HepG2 (cell line): Measurements from ENCODE around the gene ELAC2. TPM values are rescaled to one million over a fixed set of nuclear protein-coding genes. Genes with fewer than 3 reads are reported as not detected.

Experiments used
- BRD4 ChIP-seq: sonication (generic); formaldehyde crosslinking; IDR thresholded peaks from 2 replicates; pipeline ENCODE4 v1.4.0; 2020; ENCODE audit warnings: missing genetic modification reagents
- CBFB ChIP-seq: sonication (generic); formaldehyde crosslinking; IDR thresholded peaks from 2 replicates; pipeline ENCODE4 v1.4.0; 2020; ENCODE audit warnings: missing genetic modification reagents
- ERF ChIP-seq: IDR thresholded peaks from 2 replicates; pipeline ENCODE4 v1.6.1; 2018; ENCODE audit warnings: missing biosample characterization, missing genetic modification reagents
- FOXO1 ChIP-seq: sonication (generic); formaldehyde crosslinking; IDR thresholded peaks from 2 replicates; pipeline ENCODE4 v1.4.0; 2020; ENCODE audit warnings: missing genetic modification reagents
- GFI1 ChIP-seq: sonication (generic); formaldehyde crosslinking; IDR thresholded peaks from 2 replicates; pipeline ENCODE4 v1.5.0; 2020; ENCODE audit warnings: missing genetic modification reagents, mild to moderate bottlenecking, borderline replicate concordance
- HCFC1 ChIP-seq: fragments of 150-350 bp; IDR thresholded peaks from 2 replicates; pipeline ENCODE4 v1.6.1; 2014; ENCODE audit warnings: low read depth, low read length
- HES4 ChIP-seq: sonication (generic); formaldehyde crosslinking; IDR thresholded peaks from 2 replicates; pipeline ENCODE4 v1.9.0; 2021; ENCODE audit warnings: mild to moderate bottlenecking, missing genetic modification reagents, borderline replicate concordance
- IKZF4 ChIP-seq: sonication (generic); formaldehyde crosslinking; IDR thresholded peaks from 2 replicates; pipeline ENCODE4 v1.5.1; 2020; ENCODE audit warnings: borderline replicate concordance, mild to moderate bottlenecking, low read depth, missing genetic modification reagents; ENCODE audit errors: not compliant biosample characterization
- MEIS1 ChIP-seq: sonication (generic); formaldehyde crosslinking; IDR thresholded peaks from 2 replicates; pipeline ENCODE4 v1.9.0; 2021; ENCODE audit warnings: mild to moderate bottlenecking, missing genetic modification reagents, moderate library complexity, borderline replicate concordance
- NBN ChIP-seq: fragments of 450-650 bp; conservative IDR thresholded peaks from 2 replicates; pipeline ENCODE4 v1.6.1; 2017
- SMC3 ChIP-seq: IDR thresholded peaks from 2 replicates; pipeline ENCODE4 v1.6.1; 2011; ENCODE audit warnings: low read length, improper control_type of control experiment
- SNAI1 ChIP-seq: sonication (generic); formaldehyde crosslinking; IDR thresholded peaks from 2 replicates; pipeline ENCODE4 v1.5.0; 2020; ENCODE audit warnings: mild to moderate bottlenecking, missing genetic modification reagents, borderline replicate concordance
- SP2 ChIP-seq: sonication (generic); formaldehyde crosslinking; IDR thresholded peaks from 2 replicates; pipeline ENCODE4 v1.5.1; 2020; ENCODE audit warnings: mild to moderate bottlenecking, missing genetic modification reagents
- TSC22D2 ChIP-seq: sonication (generic); formaldehyde crosslinking; IDR thresholded peaks from 2 replicates; pipeline ENCODE4 v1.5.1; 2020; ENCODE audit warnings: missing genetic modification reagents, mild to moderate bottlenecking, borderline replicate concordance
- U2AF2 ChIP-seq: fragments of 200-400 bp; formaldehyde crosslinking; IDR thresholded peaks from 2 replicates; pipeline ENCODE4 v1.6.1; 2017; ENCODE audit warnings: low read depth, mild to moderate bottlenecking, low read length
- ZNF468 ChIP-seq: sonication (generic); formaldehyde crosslinking; IDR thresholded peaks from 2 replicates; pipeline ENCODE4 v1.8.0; 2022; ENCODE audit warnings: mild to moderate bottlenecking, moderate library complexity, missing genetic modification reagents
- ZNF547 ChIP-seq: sonication (generic); formaldehyde crosslinking; IDR thresholded peaks from 2 replicates; pipeline ENCODE4 v1.5.1; 2020; ENCODE audit warnings: mild to moderate bottlenecking, missing genetic modification reagents
- ZNF616 ChIP-seq: sonication (generic); formaldehyde crosslinking; IDR thresholded peaks from 2 replicates; pipeline ENCODE4 v1.5.0; 2020; ENCODE audit warnings: low read depth, mild to moderate bottlenecking, missing genetic modification reagents
- polyA plus RNA-seq, 8 experiments: library from polyadenylated mRNA; depleted of rRNA in 3 of 8; stranded (reverse) in 7 of 8; unstranded in 1 of 8; fragments of >200 nt; fragmentation: Illumina TruSeq in 4 of 8; extraction: Trizol in 4 of 8; gene quantifications; 2 replicates each; pipeline versions ENCODE4 v1.2.1 to v1.2.3, GENCODE V29; 2011 to 2016; ENCODE audit warnings: low read depth in 4 of 8, missing spikeins in 1 of 8, mixed read lengths in 1 of 8; ENCODE audit not compliant: insufficient read depth in 1 of 8
- total RNA-seq, 5 experiments: library from RNA; depleted of rRNA; stranded (reverse); fragments of >200 nt; fragmentation: Illumina TruSeq; extraction: Trizol; gene quantifications; 2 replicates each; pipeline ENCODE4 v1.2.3, GENCODE V29; 2016; ENCODE audit warnings: low read depth in 1 of 5
- TF ChIP-seq, protein P1 (sequence below): sonication (generic); formaldehyde crosslinking; IDR thresholded peaks from 2 replicates; pipeline ENCODE4 v1.9.0; 2021; ENCODE audit warnings: missing genetic modification reagents, borderline replicate concordance
- TF ChIP-seq, protein P2 (sequence below): IDR thresholded peaks from 2 replicates; pipeline ENCODE4 v1.6.1; 2016; ENCODE audit warnings: low read depth, borderline replicate concordance
- TF ChIP-seq, protein P3 (sequence below): sonication (generic); formaldehyde crosslinking; IDR thresholded peaks from 2 replicates; pipeline ENCODE4 v1.8.1; 2023; ENCODE audit warnings: mild to moderate bottlenecking, moderate library complexity, missing genetic modification reagents
- TF ChIP-seq, protein P4 (sequence below): sonication (generic); formaldehyde crosslinking; IDR thresholded peaks from 2 replicates; pipeline ENCODE4 v1.8.0; 2022; ENCODE audit warnings: mild to moderate bottlenecking, missing genetic modification reagents, moderate library complexity
- TF ChIP-seq, protein P5 (sequence below): sonication (generic); formaldehyde crosslinking; IDR thresholded peaks from 2 replicates; pipeline ENCODE4 v1.9.0; 2021; ENCODE audit warnings: missing genetic modification reagents, mild to moderate bottlenecking, borderline replicate concordance

Gene ELAC2
- total and polyA plus RNA-seq, 2 of the 13 experiments (the other 11 are each of a cell fraction or from before 2014, with no cell fraction given): 35.6 to 50.4 TPM

DNA sequence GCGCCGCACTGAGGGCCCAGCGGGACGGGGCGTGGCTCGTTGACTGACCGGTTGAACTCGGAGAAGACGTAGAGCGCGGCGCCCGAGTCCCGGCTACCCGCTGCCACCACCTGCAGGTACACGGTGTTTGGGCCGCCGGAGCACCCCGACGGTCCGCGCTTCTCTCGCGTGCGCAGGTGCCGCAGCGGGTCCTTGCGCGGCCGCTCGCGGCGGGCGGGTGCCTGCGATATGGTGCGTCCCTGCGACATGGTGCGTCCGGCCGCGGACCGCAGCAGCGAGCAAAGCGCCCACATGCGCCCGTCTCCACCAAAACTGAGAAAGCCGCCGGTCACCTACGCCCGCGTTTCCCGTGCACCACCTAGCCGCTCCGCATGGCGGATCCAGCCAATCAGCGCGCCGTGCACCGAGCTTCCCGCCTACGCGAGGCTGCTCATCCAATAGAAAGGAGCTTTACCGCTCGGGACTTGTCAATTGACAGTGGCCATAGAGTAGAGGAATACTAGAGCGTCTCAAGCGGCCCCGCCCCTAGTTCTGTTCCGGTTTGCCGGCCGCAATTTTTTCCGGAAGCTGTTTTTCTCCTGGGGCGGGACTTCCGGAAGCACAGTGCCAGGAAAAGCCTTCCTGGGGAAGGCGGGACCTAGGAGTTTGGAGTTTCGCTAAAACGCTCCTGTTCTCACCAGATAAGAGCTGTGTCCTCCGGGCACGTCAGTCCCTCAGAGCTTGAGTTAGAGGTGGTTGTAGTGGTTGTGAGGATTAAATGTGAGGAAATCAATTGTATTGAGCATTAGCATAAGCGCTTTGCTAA, at the start of gene ELAC2 (continued):
- TF ChIP-seq, protein P1, sequence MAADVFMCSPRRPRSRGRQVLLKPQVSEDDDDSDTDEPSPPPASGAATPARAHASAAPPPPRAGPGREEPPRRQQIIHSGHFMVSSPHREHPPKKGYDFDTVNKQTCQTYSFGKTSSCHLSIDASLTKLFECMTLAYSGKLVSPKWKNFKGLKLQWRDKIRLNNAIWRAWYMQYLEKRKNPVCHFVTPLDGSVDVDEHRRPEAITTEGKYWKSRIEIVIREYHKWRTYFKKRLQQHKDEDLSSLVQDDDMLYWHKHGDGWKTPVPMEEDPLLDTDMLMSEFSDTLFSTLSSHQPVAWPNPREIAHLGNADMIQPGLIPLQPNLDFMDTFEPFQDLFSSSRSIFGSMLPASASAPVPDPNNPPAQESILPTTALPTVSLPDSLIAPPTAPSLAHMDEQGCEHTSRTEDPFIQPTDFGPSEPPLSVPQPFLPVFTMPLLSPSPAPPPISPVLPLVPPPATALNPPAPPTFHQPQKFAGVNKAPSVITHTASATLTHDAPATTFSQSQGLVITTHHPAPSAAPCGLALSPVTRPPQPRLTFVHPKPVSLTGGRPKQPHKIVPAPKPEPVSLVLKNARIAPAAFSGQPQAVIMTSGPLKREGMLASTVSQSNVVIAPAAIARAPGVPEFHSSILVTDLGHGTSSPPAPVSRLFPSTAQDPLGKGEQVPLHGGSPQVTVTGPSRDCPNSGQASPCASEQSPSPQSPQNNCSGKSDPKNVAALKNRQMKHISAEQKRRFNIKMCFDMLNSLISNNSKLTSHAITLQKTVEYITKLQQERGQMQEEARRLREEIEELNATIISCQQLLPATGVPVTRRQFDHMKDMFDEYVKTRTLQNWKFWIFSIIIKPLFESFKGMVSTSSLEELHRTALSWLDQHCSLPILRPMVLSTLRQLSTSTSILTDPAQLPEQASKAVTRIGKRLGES (CRISPR knock-in tag): no peak
- no peak for TF ChIP-seq SMC3
- TF ChIP-seq BRD4 (CRISPR knock-in tag): 0 out of 2 replicates have a peak, but pooled peaks have one; percentile 39
- TF ChIP-seq MEIS1: peak; percentile 57
- TF ChIP-seq ZNF468 (CRISPR knock-in tag): no peak
- TF ChIP-seq NBN: no peak
- no peak for TF ChIP-seq IKZF4
- 0 out of 2 replicates have a peak, but pooled peaks have one; percentile 45 for TF ChIP-seq SNAI1
- TF ChIP-seq GFI1 (CRISPR knock-in tag): no peak
- TF ChIP-seq, protein P2, sequence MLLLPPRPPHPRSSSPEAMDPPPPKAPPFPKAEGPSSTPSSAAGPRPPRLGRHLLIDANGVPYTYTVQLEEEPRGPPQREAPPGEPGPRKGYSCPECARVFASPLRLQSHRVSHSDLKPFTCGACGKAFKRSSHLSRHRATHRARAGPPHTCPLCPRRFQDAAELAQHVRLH (CRISPR knock-in tag): peak; percentile 44; the same call in 1 of the 2 replicates
- TF ChIP-seq TSC22D2: peak; percentile 52; the same call in 1 of the 2 replicates
- TF ChIP-seq ZNF547 (CRISPR knock-in tag): 0 out of 2 replicates have a peak, but pooled peaks have one; percentile 53
- TF ChIP-seq U2AF2: no peak
- 0 out of 2 replicates have a peak, but pooled peaks have one; percentile 28 for TF ChIP-seq CBFB (CRISPR knock-in tag)
- TF ChIP-seq HES4 (CRISPR knock-in tag): no peak
- TF ChIP-seq ZNF616 (CRISPR knock-in tag): 0 out of 2 replicates have a peak, but pooled peaks have one; percentile 48
- peak; percentile 96 for TF ChIP-seq SP2 (CRISPR knock-in tag)
- TF ChIP-seq, protein P3, sequence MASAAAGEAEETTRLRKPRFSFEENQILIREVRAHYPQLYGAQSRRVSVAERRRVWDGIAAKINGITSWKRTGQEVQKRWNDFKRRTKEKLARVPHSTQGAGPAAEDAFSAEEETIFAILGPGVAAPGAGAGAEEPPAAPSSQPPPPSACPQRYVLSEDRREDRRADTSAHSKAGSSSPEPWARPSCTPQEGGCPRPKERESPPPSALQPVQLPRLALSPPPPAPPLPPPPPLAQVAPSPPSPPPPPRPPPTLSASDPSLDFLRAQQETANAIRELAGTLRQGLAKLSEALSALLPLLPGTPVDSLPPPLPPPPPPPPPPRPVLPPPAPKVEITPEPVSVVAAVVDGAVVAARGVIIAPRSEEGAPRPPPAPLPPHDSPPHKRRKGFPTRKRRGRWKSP (CRISPR knock-in tag): peak; percentile 87
- TF ChIP-seq, protein P4, sequence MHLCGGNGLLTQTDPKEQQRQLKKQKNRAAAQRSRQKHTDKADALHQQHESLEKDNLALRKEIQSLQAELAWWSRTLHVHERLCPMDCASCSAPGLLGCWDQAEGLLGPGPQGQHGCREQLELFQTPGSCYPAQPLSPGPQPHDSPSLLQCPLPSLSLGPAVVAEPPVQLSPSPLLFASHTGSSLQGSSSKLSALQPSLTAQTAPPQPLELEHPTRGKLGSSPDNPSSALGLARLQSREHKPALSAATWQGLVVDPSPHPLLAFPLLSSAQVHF (CRISPR knock-in tag): 0 out of 2 replicates have a peak, but pooled peaks have one; percentile 22
- 0 out of 2 replicates have a peak, but pooled peaks have one; percentile 19 for TF ChIP-seq ERF
- peak; percentile 42 for TF ChIP-seq FOXO1 (CRISPR knock-in tag)
- TF ChIP-seq, protein P5, sequence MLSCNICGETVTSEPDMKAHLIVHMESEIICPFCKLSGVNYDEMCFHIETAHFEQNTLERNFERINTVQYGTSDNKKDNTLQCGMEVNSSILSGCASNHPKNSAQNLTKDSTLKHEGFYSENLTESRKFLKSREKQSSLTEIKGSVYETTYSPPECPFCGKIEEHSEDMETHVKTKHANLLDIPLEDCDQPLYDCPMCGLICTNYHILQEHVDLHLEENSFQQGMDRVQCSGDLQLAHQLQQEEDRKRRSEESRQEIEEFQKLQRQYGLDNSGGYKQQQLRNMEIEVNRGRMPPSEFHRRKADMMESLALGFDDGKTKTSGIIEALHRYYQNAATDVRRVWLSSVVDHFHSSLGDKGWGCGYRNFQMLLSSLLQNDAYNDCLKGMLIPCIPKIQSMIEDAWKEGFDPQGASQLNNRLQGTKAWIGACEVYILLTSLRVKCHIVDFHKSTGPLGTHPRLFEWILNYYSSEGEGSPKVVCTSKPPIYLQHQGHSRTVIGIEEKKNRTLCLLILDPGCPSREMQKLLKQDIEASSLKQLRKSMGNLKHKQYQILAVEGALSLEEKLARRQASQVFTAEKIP (CRISPR knock-in tag): no peak
- TF ChIP-seq HCFC1: peak; percentile 58
